ENCODE data around the gene ZNF579. TPM values are rescaled to one million over a fixed set of nuclear protein-coding genes. Genes with fewer than 3 reads are reported as not detected.

Gene ZNF579
- total and polyA plus RNA-seq, 2 of the 8 experiments (the other 6 are each of a cell fraction or from before 2014, with no cell fraction given) = 10.0 to 18.9 TPM

DNA sequence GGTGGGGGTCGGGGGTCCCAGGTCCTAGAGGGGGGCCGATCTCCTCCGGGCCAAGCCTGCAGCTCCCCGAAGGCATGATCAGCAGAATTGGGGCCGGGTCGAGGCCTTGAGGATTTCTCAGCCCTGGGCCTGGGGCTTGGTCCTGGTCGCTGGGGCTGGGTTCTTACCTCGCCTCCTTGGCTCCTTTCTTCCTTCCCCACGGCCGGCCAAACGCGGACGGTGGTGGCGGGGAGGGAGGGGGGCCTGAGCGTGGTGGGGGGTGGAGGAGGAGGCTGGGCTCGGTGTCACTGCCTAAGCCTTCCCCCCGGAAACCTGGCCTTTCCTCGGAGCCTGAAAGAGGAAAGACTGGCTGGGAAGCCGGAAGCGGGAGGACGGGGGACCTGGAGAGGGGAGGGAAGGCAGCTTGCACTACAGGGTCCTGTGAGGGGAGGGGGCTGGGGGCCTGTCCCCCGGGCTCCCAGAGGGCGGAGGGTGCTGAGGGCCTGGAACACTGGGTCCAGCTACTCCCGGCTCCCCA, at the start of gene ZNF579 (continued):
- TF ChIP-seq GABPA (IDR thresholded peaks at IDR 0.05; ENCODE audit: borderline replicate concordance, insufficient read depth, low read length) (peak; percentile 97), USF2 (IDR thresholded peaks at IDR 0.05; ENCODE audit: low read length) (no peak), PHF8 (conservative IDR thresholded peaks at IDR 0.05; ENCODE audit: low read depth, low read length) (no peak), YY1 (IDR thresholded peaks at IDR 0.05; ENCODE audit: low read depth, low read length) (peak; percentile 47; the same call in 1 of the 2 replicates), TBP (IDR thresholded peaks at IDR 0.05; ENCODE audit: low read depth, low read length) (peak; percentile 40; the same call in 1 of the 2 replicates), RFX5 (IDR thresholded peaks at IDR 0.05; ENCODE audit: borderline replicate concordance, low read depth, low read length) (no peak), HDAC6 (IDR thresholded peaks at IDR 0.05; ENCODE audit: low read depth, low read length) (no peak), CHD2 (IDR thresholded peaks at IDR 0.05; ENCODE audit: low read length) (no peak), KDM5A (IDR thresholded peaks at IDR 0.05; ENCODE audit: low read length) (peak; percentile 53; the same call in 1 of the 2 replicates), TAF1 (IDR thresholded peaks at IDR 0.05; ENCODE audit: low read depth, low read length) (peak; percentile 40; the same call in 1 of the 2 replicates), TAF7 (optimal IDR thresholded peaks at IDR 0.05; ENCODE audit: borderline replicate concordance, low read depth, low read length) (no peak), EGR1 (IDR thresholded peaks at IDR 0.05; ENCODE audit: borderline replicate concordance, low read depth, low read length) (peak; percentile 74), RBBP5 (IDR thresholded peaks at IDR 0.05; ENCODE audit: borderline replicate concordance, low read depth, low read length) (no peak), EP300 (IDR thresholded peaks at IDR 0.05; ENCODE audit: borderline replicate concordance in 1 of 2, low read depth in 2 of 2, low read length in 2 of 2) (peak in 1 of 2 experiments; percentile 74; a peak in 1 of 3 replicates), RAD21 (IDR thresholded peaks at IDR 0.05 in 1 of 2, conservative IDR thresholded peaks at IDR 0.05 in 1 of 2; ENCODE audit: low read depth in 2 of 2, low read length in 2 of 2) (no peak), KDM4A (IDR thresholded peaks at IDR 0.05; ENCODE audit: low read depth, low read length, severe bottlenecking) (peak; percentile 39)
- TF ChIP-seq, protein P1, sequence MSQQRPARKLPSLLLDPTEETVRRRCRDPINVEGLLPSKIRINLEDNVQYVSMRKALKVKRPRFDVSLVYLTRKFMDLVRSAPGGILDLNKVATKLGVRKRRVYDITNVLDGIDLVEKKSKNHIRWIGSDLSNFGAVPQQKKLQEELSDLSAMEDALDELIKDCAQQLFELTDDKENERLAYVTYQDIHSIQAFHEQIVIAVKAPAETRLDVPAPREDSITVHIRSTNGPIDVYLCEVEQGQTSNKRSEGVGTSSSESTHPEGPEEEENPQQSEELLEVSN (IDR thresholded peaks at IDR 0.05) = no peak

All from H1 (cell line).